GM19395 (cell line): ENCODE results near the gene HOXD10.

Source experiments
- ATAC-seq: cut with Tn5 transposase; IDR thresholded peaks from one replicate; pipeline ENCODE4 v1.9.1; 2021; ENCODE audit warnings: mild to moderate bottlenecking, moderate library complexity; ENCODE audit not compliant: unreplicated experiment

HOXD10 gene

GRCh38 chr2:176105730-176106580 lies 10.6 kb upstream of the HOXD10 start:
- ATAC-seq: no peak

- no peak for ATAC-seq
These were observed 9.7 kb upstream of the HOXD10 start, which contains the start of gene HOXD11 for GRCh38 chr2:176106581-176107539. Gene HOXD11 (plus strand): TSS chr2:176107280. CDS start chr2:176107356, 76 bp downstream.

GRCh38 chr2:176107731-176108181 lies 8.8 kb upstream of the HOXD10 start:
- no peak for ATAC-seq

- no peak for ATAC-seq
These were observed 7.2 kb upstream of the HOXD10 start for GRCh38 chr2:176109192-176109901.

- ATAC-seq: no peak
These were observed 6.6 kb upstream of the HOXD10 start for GRCh38 chr2:176109946-176110345.

GRCh38 chr2:176110415-176111308 lies 5.9 kb upstream of the HOXD10 start:
- no peak for ATAC-seq

GRCh38 chr2:176111309-176111663 lies 5.3 kb upstream of the HOXD10 start:
- no peak for ATAC-seq

GRCh38 chr2:176111846-176112374 lies 4.7 kb upstream of the HOXD10 start:
- ATAC-seq: no peak

GRCh38 chr2:176112375-176113302 lies 3.9 kb upstream of the HOXD10 start:
- no peak for ATAC-seq

GRCh38 chr2:176114120-176114929 lies 2.3 kb upstream of the HOXD10 start:
- no peak for ATAC-seq

GRCh38 chr2:176114930-176115625 lies 1.5 kb upstream of the HOXD10 start:
- no peak for ATAC-seq

- no peak for ATAC-seq
These were observed 714 bp downstream of the HOXD10 start for GRCh38 chr2:176117162-176117822.

GRCh38 chr2:176117823-176118371 lies 1.3 kb downstream of the HOXD10 start:
- no peak for ATAC-seq

GRCh38 chr2:176118601-176119339 lies 2.2 kb downstream of the HOXD10 start:
- no peak for ATAC-seq

GRCh38 chr2:176120364-176121189 lies 4.0 kb downstream of the HOXD10 start:
- ATAC-seq: no peak
